Measurements from ENCODE around the gene NGB.

NGB gene

DNA sequence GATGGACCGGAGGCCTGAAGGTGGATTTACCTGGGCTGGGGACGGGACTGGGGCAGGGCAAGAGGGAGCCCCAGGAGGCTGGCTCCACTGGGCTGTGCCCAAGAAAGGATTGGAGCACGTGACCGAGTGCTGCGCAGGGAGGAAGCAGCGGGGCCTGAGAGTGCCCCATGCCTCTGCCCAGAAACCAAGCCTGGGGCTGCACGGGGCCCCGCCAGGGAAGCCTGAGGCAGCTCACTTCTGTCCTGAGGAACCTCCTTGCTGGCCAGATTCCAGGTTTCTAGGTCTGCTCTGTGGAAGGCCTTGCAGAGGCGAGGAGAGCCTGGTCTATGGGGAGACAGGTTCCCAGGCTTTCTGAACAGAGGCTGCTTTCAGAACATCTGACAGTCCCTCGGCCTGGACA lies 10.4 kb downstream of the NGB start:
- no peak for DNase-seq

- no peak for DNase-seq
Observed at GRCh38 chr14:77260199-77260598, 10.8 kb downstream of the NGB start.

- no peak for DNase-seq
Observed at GRCh38 chr14:77259025-77259715, 11.8 kb downstream of the NGB start.

- no peak for DNase-seq
Observed at GRCh38 chr14:77258566-77258965, 12.4 kb downstream of the NGB start.

DNA sequence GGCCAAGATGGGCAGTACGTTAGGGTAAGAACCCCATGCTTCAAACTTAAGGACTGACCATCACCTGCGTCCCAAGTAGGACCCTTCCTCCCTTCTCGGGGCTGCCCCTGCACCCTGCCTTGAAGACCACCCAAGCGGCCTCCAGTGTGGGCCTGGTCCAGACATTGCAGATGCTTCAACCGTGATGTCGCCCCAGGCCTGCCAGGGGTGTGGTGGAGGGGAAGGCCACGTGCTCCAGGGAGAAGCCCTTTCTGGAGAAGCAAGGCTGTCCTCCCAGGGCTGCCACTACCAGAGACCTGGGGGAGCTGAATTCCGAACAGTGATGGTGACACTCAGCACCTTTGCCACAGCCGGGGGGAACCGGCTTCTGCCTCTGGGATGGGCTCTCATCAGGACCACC lies 13.3 kb downstream of the NGB start:
- no peak for DNase-seq

GRCh38 chr14:77256694-77257093 lies 14.3 kb downstream of the NGB start:
- no peak for DNase-seq

- DNase-seq: no peak
Observed at GRCh38 chr14:77253333-77254190, 17.4 kb downstream of the NGB start.

- no peak for DNase-seq
Observed at GRCh38 chr14:77251870-77252269, 19.1 kb downstream of the NGB start.

DNA sequence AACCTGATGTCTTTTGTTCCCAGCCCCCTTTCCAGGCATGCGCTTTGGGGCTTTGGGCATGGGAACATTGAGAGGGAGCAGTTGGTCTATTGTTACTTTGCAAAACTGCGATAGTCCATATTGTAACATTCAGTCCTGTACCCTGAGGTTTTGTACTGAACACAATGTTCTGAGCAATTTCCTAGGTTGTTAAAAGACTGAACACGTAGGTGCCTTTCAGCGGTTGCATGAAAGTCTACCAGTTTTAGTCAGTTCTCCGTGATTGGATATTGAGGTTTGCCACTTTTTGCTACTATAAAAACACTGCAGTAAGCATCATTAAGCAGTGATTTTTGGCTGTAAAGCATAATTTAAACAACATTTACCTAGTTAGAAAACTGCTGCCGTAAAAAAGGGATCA lies 20.1 kb downstream of the NGB start:
- DNase-seq: no peak

GRCh38 chr14:77249286-77249685 lies 21.7 kb downstream of the NGB start:
- no peak for DNase-seq

- no peak for DNase-seq
Observed at GRCh38 chr14:77248666-77249065, 22.3 kb downstream of the NGB start.

DNA sequence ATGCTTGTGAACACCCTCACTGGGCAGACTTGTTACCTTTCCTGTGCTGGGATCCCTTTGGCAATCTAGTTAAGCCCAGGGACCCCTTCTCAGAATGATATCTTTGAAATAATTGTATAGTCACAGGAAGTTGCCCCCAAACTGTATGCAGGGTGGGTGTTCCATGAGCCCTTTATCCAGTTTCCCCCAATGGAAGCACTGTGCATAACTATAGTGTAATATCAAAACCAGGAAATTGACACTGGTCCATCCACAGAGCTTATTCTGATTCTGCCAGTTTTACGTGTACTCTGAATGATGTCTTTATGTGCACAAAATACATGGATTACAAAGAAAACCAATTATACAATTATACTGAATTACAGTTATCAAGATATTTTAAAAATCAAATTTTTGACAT lies 24.2 kb downstream of the NGB start:
- DNase-seq: no peak

GRCh38 chr14:77245820-77246219 lies 25.2 kb downstream of the NGB start:
- no peak for DNase-seq

GRCh38 chr14:77243853-77244252 lies 27.2 kb downstream of the NGB start:
- no peak for DNase-seq

DNA sequence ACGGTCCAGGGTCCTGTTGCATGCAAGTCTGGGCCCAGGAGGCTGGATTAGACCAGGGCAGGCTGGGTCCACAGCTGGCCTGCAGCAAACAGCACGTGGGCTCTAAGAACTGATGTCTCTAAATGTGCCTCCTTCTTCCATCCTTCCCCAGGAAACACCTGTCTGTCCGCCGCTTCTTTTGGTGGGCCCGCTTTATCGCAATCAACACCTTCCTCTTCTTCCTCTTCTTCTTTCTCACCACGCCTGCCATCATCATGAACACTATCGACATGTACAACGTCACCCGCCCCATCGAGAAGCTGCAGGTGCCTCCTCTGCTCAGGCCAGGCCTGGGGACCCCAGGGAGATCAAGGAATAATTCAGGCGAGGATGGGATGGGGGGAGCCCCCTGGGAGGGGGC lies 28.3 kb downstream of the NGB start:
- no peak for DNase-seq

GRCh38 chr14:77241955-77242354 lies 29.1 kb downstream of the NGB start:
- DNase-seq: no peak

GRCh38 chr14:77240336-77240915 lies 30.6 kb downstream of the NGB start:
- no peak for DNase-seq

- no peak for DNase-seq
Observed at GRCh38 chr14:77239412-77239811, 31.6 kb downstream of the NGB start.

- no peak for DNase-seq
Observed at GRCh38 chr14:77238996-77239395, 32.0 kb downstream of the NGB start.

DNA sequence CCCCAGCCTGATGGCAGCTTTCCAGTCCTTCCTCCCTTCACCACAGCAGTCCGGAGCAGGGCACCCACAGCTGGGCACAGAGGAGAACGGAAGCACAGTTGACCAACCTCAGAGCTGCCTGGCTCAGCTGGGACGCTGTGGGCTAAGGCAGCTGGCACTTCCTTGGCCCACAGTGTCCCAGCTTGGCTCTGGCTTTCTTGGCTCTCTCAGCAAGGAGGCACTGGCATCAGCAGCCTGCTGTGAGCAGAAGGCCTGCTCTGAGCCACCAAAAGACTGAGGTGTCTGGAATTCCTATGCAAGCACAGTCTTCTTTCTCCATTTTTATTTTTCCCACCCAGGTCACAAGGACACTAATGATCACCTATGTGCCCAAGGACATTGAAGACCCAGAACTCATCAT lies 32.6 kb downstream of the NGB start:
- DNase-seq: no peak

DNA sequence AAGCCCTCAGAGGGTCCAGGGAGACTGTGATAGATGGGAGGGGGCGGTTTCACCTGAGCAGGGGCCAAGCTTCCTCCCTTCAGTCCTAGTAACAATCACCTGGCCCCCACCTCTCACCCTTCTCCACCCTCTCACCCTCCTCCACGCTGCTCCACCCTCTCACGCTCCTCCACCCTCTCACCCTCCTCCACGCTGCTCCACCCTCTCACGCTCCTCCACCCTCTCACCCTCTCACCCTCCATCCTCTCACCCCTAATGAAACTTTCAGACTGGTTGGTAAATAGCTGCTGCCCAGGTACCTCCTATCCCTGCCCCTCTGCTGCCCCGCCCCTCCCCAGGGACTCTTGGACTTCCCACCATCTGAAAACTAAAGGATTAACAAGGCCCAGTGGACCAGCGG lies 34.2 kb downstream of the NGB start:
- no peak for DNase-seq

DNA sequence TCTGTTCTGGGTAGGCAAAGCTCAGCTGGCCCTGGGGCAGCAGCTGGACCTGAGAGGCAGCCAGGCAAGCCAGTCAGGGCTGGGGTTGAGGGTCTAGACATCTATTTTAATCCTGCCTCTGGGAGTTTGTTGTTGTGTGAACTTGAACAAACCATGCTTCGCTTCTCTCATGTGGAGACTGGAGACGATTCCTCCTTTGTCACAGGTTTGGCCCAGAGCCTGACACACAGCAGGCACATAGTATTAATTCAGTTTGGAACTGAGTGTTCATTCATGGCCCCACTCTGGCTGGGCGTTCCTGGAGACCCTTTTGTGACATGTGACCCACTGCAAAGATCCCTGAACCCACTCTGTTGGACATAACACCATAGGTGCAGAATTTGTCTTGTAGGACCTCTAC lies 39.3 kb downstream of the NGB start:
- no peak for DNase-seq

- no peak for DNase-seq
Observed at GRCh38 chr14:77230914-77231313, 40.1 kb downstream of the NGB start.

GRCh38 chr14:77228056-77228455 lies 43.0 kb downstream of the NGB start:
- DNase-seq: no peak
